ENCODE results near the gene PRDM5.

- TF ChIP-seq TAF1 (IDR thresholded peaks at IDR 0.05; ENCODE audit: borderline replicate concordance, insufficient read depth, low read length) (no peak), POLR2AphosphoS5 (IDR thresholded peaks at IDR 0.05; ENCODE audit: low read depth, low read length) (no peak), SIN3A (IDR thresholded peaks at IDR 0.05; ENCODE audit: borderline replicate concordance, insufficient read depth, low read length) (no peak)
- TF ChIP-seq, protein P1, sequence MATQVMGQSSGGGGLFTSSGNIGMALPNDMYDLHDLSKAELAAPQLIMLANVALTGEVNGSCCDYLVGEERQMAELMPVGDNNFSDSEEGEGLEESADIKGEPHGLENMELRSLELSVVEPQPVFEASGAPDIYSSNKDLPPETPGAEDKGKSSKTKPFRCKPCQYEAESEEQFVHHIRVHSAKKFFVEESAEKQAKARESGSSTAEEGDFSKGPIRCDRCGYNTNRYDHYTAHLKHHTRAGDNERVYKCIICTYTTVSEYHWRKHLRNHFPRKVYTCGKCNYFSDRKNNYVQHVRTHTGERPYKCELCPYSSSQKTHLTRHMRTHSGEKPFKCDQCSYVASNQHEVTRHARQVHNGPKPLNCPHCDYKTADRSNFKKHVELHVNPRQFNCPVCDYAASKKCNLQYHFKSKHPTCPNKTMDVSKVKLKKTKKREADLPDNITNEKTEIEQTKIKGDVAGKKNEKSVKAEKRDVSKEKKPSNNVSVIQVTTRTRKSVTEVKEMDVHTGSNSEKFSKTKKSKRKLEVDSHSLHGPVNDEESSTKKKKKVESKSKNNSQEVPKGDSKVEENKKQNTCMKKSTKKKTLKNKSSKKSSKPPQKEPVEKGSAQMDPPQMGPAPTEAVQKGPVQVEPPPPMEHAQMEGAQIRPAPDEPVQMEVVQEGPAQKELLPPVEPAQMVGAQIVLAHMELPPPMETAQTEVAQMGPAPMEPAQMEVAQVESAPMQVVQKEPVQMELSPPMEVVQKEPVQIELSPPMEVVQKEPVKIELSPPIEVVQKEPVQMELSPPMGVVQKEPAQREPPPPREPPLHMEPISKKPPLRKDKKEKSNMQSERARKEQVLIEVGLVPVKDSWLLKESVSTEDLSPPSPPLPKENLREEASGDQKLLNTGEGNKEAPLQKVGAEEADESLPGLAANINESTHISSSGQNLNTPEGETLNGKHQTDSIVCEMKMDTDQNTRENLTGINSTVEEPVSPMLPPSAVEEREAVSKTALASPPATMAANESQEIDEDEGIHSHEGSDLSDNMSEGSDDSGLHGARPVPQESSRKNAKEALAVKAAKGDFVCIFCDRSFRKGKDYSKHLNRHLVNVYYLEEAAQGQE (IDR thresholded peaks at IDR 0.05; ENCODE audit: insufficient read depth in 1 of 2, low read depth in 2 of 2, low read length in 2 of 2): no peak
Observed at GRCh38 chr4:120760047-120760446, 162.5 kb downstream of the PRDM5 start.
